GM18502 (cell line): ENCODE measurements around the gene CFAP92.
"Not testable (repeated sequence)": the region's sequence is repeated elsewhere in the genome, so short reads cannot be mapped to it uniquely, and the experiment has no call there.

Source experiments
- ATAC-seq: cut with Tn5 transposase; IDR thresholded peaks from one replicate; pipeline ENCODE4 v1.9.1; 2021; ENCODE audit warnings: mild to moderate bottlenecking; ENCODE audit not compliant: unreplicated experiment, poor library complexity

CFAP92 gene

DNA sequence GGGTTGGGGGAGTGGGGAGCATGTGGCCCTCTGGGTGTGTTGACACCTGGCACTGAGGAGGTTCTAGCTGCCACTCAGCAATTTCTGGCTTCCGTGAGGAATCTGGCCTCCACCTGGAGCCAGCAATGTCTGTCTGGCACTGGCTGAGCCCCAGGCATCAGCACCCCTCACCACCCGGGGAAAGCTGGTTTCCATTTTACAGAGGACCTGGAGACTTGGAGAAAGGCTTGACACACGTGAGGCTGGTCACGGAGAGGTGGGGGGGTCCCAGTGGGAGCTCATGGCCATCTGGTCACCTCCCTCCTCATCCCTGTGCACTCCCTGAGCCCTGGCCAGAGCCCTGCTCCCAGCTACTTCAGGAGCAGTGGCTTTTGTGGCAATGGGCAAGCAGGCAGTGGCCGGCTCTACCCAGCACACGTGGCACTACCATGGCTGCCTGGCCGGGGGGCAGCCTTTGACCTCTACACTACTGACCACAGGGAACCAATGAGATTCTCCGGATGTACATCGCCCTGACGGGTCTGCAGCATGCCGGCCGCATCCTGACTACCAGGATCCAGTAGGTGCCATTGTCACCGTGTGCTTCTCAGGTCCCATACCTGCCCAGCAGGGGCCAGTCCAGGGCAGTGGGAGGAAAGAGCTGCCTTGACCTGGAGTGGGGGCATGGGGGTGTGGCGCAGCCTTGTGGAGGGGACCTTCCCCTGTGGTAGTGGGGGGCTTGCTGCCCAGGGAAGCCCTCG lies 86.0 kb downstream of the CFAP92 start:
- no peak for ATAC-seq

DNA sequence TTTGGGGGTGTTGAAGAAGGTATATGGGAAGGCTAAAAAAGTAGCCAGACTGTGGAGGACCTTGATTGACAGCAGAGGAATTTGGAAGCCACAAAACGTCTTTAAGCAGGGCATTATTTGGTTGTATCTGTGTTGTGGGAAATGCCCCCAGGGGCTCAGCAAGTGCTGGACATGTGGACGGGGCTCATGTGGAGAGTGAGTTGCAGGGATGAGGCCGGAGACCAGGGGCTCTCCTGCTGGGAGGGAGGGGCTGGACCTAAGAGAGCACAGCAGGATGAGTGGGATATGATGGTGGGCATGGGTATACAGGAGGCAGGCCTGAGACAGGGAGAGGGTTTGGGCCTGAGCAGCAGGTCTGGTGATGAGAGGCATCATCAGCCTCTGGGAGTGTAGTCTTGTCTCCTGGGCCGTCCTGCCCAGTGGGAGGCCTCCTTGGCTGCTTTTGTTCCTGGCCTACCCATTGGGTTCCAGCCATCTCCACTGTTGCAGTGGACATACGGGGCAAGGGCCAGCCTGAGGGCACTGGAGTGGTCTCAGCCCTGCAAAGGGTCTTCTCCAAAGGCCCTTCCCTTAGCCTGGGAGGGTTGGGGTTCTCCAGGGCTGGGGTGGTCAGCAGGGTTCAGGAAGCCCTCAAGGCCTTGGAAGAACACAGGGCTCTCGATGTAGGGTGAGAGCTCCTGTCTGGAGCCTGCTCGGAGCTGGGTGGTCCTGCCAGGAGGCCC lies 86.9 kb downstream of the CFAP92 start:
- no peak for ATAC-seq

DNA sequence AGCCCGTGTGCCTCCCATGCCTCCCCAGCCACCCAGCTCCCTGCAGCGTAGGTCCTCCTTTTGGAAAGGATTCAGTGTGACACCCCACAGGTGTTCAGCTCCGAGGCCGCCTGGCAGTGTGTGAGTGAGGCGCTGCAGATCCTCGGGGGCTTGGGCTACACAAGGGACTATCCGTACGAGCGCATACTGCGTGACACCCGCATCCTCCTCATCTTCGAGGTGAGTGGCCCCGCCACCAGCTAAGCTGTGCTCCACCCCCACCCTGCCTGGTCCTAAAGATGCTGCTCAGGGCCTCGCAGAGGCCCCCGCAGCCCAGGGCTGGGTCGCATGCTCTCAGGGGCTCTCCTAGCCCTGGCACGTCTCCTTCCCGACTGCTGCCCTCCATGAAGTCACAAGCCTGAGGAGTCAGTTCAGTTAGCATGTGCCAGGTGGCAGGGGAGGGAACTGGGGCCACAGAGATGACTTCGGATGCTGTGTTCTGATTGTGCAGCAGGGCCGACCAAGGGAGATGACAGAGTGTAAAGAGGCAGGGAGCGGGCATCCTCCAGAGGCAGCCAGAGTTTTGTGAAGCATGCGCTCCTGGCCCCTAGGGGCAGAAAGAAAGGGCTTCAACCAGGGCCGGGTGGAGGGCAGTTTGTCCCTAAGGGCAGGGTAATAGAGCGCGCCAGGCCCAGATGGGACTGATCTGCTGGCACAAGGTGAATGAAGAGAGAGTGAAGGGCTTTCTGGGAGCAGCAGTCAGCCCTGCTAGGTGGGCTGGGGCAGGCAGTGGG lies 87.7 kb downstream of the CFAP92 start:
- no peak for ATAC-seq

DNA sequence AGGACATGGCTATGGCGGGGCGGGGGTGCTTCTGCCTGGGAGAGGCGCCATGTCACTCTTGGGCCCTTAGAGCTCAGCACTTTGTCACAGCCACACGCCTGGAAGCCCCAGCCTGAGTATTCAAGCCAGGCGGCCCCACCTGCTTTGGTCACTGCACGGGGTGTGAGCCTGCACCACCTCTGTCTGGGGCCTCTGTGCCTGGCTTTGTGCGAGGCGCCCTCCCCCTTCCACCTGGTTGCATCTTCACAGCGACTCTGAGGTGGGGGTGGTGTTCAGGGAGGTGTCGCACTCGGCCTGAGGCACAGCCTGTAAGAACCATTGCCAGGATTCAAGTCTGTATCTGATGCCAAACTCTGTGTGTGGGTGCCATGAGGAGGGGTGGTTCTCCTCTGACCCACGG lies 90.4 kb downstream of the CFAP92 start:
- ATAC-seq = no peak

DNA sequence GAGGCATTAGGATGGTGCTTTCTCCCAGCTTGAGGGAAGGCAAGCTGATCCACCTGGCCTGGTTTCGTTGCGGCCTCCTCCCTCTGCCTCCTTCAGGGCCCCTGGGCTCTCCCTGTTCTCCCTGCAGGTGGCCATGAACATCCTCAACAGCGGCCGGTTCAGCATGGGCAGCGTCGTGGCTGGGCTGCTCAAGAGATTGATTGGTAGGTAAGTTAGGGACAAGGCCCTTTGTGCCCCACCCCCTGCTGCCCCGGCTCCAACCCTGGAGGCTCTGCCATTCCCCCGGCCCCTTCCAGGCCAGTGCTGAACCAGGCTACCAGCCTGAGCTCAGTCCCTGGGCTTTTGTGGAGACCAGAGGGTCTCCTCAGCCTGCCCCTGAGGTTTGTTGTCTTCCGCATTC lies 91.5 kb downstream of the CFAP92 start:
- no peak for ATAC-seq

DNA sequence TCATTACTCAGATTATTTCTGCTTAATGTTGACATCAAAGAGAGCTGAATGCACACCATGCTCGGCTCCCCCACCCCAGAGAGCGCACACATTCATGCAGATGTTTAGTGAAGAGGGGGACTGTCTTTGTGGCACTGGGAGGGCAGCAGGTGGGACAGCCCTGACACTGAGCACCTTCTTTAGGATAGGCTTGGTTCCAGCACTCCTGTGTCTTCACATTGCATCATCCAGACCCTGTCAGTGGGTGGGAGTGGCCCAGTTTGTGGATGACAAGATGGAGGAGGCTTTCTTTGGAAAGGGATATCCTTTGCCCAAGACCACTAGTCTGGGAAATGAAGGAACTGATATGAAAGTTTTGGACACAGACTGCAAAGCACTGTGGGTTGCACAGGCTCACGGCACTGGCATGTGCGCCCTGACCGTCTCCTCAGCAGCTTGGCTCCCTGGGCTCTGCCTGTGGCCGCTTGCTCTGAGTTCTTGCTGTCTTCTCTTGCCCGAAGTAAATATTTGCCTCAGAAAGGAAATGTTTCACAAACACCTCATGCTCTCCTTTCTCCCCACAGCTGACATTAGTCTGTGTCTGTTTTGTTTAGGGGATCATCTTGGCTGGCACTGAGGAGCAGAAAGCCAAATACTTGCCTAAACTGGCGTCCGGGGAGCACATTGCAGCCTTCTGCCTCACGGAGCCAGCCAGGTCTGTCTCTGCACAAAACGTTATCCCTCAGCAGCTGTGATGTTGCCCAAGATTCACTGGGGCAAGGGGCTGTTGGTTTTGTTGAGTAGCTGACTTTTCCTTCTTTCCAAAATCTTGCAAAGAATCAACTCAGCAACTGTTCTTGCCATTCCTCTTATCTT lies 97.8 kb downstream of the CFAP92 start:
- ATAC-seq = no peak

DNA sequence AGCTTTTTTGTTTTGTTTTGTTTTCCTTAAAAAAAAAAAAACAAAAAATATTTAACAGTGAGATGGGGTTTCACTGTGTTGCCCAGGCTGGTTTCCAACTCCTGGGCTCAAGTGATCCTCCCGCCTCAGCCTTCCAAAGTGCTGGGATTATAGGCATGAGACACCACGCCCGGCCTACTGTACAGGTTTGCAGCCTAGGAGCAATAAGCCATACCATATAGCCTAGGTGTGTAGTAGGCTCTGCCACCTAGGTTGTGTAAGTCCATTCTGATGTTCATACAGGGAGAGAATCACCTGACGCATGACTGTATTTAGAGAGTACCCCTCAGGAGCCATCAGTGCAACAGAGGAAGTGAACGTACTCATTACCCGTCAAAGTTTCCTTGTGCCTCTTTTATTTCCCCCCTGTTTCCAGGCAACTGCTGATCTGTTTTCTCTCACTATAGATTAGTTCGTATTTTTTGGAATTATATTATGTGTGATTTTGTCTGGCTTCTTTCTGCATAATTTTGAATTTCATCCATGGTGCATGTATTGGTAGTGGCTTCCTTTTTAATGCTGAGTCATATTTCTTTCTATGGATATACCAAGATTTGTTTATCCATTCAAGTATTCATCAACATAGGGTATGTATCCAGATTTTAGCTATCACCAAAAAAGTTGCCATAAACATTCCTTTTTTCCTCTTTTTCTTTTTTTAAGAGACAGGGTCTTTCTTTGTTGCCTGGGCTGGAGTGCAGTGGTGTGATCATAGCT lies 104.6 kb downstream of the CFAP92 start:
- ATAC-seq = no peak

DNA sequence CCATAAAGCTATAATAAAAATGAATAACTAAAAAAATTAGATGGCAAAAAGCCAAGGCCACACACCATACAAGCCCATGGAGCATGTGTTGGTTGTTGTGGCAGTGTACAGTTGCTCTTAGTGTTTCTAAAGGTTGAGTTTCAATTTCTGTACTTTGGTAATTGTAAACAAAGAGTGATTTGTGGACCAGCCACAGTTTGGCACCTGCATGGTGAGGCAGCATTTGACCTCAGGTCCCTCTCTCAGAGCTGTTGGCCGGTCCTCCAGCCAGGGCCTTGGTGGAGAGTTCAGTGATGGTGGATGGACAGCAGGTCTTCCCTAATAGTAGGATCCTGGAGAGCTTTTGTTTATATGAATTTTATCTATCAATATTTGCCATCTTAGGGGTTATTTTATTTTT lies 108.9 kb downstream of the CFAP92 start:
- ATAC-seq = no peak

DNA sequence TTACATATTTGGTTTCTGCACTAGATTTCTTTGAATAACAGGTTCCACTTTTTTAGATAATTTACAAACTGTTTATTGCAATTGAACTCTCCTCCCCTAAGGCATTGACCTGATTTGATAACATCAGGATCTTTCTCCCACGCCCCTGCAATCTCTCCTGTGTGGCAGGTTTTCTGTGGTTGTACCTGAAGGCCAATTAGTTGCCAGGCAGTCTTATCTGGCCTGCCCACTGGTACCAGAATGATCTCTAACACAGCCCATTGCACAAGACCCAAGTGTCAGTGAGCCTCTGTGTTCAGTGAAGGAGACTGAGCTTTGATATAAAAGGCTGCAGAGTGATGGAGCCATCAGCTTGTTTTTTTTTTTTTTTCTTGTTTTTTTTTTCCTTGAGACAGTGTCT lies 111.2 kb downstream of the CFAP92 start:
- no peak for ATAC-seq

DNA sequence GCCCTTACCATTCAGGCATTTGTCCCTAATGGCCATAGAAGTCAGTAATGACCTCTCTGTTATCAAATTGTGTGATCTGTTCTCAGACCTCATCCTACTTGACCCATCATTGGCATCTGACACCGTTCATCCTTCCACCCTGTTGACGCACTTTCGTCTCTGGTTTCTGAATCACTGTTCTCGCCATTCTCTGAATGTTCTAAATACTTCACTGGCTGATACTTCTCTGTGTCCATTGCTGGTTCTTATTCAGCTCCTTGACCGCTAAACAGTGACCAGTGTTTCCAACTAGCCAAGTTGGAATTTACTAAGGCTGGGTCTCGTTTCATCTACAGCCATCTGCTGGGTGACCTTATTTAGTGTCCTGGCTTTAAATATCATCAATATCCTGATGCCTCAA lies 112.3 kb downstream of the CFAP92 start:
- ATAC-seq = no peak

DNA sequence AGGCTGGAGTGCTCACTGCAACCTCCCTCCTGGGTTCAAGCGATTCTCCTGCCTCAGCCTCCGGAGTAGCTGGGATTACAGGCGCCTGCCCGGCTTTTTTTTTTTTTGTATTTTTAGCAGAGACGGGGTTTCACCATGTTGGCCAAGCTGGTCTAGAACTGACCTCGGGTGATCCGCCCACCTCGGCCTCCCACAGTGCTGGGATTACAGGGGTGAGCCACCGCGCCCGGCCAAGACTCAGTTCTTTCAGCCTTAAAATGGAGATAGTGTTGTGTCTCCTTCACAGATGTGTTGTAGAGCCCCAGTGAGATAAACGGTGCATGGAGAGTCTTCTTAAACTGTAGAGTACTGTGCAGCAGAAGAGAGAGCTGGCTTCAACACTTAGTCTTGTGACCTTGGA lies 113.4 kb downstream of the CFAP92 start:
- ATAC-seq = not testable (repeated sequence)

DNA sequence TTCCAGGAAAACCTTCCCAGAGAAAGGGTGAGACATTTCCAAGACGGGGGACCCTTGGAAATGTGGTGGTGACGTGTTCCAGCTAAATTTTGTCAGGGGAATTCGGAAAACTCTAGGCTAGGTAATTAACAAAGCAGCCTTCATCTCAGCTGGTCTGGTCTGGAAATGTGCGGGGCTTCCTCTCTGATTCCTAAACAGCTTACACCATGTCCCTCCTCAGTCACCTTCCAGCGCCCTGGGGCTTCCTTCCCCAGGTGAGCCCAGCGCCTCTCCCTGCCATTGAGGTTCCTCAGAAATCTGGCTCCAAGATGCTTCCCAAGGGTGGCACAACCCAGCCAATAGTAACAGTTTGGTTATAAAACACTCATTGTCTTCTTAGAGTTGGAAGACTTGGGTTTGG lies 113.9 kb downstream of the CFAP92 start:
- ATAC-seq = no peak

DNA sequence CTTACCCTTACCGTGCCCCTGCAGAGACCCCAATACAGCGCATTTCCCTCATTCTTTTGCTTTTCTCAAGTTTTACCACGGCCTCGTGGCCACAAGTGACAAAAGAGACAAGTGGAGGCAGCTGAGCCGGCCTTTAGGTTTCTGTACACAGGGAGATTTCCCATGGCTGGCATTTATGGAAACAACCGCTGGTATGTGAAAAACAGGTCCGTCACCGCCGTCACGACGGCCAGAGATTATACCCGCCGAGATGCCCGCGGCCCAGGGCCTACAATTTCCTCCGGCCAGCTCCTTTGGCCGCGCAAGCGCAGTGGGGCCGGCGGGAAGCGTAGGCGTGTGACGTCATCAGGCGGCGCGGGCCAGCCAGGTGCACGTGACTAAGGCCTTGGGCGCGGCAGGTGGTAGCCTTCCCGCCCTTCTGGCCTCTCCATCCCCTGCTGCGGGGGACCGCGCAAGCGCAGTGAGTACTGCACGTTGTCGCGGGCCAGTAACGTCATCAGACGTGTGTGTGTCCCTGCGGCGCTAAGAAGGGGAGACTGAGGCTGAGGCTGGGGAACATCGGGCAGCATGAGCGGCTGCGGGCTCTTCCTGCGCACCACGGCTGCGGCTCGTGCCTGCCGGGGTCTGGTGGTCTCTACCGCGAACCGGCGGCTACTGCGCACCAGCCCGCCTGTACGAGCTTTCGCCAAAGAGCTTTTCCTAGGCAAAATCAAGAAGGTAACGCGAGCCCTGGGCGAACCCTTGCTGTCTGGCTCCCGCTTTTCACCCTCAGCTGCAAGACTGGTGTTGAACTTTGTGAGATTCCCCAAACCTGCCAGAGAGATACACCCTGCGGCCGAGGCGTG lies 114.5 kb downstream of the CFAP92 start, which contains the start of gene ACAD9:
Gene ACAD9 (plus strand): TSS at position 496 of the 845 bp plus-strand sequence. CDS start 72 bp downstream, at position 568.
- ATAC-seq = peak; percentile 89

DNA sequence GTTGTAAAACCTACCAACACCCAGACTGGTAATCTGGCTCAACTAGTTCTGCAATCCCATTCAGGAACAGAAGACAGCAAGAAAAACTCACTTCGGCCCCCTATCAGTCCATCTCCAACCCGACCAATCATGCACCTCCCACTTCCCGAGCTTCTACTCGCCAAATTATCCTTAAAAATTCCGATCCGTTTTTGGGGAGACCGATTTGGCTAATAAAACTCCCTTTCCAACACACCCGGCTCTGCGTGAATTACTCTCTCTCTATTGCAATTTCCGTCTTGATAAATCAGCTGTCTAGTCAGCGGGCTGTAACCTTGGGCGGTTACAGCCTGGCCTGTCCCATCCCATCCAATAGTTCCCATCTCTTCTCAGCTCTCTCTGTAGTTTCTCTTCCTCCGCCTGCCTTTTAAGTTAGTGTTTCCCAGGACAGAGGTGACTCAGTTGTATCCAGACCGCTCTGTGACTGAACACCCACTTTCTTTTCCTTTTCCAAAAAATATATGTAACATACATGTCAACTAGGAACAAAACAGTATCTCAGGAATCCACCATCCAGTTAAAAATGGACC lies 115.2 kb downstream of the CFAP92 start:
- ATAC-seq = peak; percentile 4

DNA sequence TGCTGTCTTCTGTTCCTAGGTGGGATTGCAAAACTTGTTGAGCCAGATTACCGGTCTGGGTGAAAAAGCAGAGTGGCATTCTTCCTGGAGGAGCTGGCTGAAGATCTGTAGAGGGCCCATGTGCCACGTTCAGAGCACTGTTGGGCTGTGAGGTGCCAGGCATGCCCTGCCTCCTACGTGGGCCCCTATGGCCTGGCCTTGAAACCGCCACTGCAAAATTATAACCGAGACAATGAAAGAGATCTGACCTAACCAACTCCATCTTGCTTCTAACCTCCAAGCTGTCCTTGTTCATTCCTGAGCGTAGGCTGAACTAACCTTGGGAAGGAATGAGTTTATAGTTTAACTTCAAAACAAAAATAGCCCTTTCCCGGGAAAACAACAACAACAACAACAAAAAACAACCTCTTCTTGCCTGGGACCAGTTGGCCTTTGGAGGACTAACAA lies 115.8 kb downstream of the CFAP92 start:
- no peak for ATAC-seq

DNA sequence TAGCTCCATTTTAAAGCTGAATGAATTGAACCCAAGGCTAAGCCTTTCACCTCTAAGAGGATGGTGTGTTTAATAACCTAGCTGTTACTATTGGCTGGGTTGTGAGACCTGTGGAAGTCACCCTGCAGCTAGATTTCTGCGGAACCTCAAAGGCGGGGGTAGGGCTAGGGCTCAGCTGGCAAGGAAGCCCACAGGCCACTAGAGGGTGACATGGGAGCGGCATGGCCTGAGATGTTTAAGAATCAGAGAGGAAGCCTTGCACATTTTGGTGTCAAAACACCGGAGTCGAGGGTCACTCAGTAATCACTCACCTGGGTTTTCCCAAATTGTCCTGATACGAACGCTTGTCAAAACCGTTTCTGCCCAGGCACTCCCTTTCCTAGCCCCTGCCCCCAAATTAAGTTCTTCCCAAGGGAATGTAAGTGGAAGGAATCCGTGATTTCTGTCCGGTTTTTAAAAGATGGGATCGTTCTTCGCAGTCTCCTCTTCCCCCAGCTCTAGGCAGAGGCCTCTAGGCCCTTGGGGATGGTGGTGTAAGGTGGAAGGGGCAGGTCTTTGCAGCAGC lies 118.2 kb downstream of the CFAP92 start:
- no peak for ATAC-seq

DNA sequence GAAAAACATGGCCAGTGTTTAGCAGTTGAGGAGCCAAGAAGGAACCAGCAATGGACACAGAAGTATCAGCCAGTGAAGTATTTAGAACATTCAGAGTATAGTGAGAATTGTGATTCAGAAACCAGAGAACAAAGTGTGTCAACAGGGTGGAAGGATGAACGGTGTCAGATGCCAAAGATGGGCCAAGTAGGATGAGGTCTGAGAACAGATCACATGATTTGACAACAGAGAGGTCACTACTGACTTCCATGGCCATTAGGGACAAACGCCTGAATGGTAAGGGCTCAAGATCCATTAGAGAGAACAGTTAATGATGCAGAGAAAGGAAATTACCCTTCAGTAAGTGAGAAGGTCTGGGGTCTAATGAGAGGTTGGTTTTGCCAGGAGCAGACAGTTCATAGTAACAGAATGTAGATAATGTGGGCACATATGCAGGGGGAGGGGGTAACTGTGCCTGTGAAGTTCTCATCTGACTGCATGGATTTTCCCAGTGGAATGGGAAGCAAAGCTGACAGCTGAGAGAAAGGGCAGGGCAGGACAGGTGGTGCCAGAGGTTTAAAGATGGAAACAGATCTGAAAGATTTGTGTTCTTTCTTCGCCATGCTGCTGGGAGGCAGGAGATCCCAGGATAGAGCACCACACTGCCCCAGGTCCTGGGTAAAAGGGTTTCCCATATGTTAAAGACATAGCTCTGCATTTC lies 119.2 kb downstream of the CFAP92 start:
- ATAC-seq = no peak
